HG03135 (cell line): ENCODE results near the gene SPATS2L.

Source experiments
- ATAC-seq: cut with Tn5 transposase; IDR thresholded peaks from one replicate; pipeline ENCODE4 v1.9.1; 2021; ENCODE audit warnings: mild to moderate bottlenecking, moderate library complexity; ENCODE audit not compliant: unreplicated experiment

SPATS2L gene

GRCh38 chr2:200459101-200459500, 152.6 kb downstream of the SPATS2L start:
- no peak for ATAC-seq

DNA sequence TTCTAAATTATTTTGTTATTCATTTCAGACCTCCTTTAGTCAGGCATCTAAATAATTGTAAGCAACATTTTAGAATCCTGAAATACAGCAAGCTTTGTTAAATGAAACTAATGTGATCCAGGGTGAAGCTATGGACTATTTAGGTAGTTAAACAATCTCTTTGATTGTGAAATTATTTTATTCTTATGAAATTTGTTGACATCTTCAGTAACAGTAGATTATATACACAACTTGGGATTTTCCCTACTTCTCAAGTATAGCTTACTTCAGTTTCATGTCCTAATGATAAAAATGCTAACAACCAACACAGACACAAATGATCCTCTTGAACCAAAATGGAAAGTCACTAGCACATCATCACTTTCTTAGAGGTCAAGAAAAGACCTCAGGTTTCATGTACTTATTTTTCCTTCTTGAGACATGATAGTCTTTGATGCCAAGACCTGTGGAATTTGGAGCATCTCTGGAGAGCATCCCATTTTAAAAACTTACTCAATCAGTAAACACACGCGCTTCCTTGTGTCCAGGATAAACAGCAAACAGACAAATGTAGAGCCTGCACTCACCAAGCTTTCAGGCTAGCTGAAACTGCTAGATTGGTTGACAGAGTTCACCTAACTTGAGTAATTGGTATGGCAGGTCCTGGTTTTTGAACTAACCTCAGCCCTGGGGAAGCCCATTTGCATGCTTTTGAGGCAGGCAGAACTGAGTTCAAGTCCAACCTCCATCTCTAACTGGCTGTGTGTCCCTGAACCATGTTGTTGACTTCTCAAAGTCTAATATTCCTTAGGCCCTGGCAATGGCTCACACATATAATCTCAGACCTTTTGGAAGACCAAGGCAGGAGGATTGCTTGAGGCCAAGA, 155.6 kb downstream of the SPATS2L start:
- ATAC-seq, result no peak

GRCh38 chr2:200463452-200463851, 157.0 kb downstream of the SPATS2L start:
- ATAC-seq, result no peak

DNA sequence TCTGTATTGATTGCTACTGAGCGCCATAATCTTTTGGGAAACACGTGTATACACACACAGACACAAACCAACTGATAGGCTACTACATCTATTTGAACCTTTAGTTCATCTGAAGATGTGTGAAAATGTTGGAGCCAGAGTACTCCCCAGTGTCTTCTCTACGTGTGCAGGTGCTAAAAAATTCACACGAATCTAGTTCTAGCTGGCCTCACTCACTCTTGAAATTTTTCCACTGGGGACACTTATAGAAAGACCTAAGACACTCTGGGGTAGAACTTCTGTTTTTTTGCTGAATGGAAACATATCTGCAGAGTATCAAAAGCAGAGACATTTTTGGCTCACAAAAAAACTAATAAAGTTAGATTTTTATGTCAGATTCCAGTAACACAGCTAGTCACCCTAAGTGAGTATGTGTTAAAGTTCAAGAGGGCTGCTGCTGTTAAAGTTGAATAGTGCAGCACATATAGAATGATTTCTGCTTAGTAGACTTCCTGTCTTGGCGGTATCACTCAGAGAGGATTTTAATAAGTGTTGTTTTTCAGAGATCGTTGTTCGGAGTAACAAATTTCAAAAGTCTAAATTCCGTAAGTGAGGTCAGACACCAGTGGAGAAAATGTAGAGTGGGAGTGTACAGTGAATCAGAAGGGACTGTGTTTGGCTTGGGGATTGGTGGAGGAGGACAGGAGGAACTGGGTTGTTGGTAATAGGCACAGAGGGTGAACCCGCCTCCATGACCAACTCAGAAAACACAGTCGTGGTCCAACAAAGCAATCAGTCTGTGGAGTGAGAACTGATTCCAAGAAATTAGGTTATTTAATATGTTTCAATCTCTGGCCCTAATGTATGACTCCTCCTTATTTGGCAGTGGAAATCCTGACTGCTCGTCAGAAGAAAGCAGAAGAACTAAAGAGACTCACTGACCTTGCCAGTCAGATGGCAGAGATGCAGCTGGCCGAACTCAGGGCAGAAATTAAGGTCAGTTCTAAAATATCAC, 160.2 kb downstream of the SPATS2L start:
- no peak for ATAC-seq

DNA sequence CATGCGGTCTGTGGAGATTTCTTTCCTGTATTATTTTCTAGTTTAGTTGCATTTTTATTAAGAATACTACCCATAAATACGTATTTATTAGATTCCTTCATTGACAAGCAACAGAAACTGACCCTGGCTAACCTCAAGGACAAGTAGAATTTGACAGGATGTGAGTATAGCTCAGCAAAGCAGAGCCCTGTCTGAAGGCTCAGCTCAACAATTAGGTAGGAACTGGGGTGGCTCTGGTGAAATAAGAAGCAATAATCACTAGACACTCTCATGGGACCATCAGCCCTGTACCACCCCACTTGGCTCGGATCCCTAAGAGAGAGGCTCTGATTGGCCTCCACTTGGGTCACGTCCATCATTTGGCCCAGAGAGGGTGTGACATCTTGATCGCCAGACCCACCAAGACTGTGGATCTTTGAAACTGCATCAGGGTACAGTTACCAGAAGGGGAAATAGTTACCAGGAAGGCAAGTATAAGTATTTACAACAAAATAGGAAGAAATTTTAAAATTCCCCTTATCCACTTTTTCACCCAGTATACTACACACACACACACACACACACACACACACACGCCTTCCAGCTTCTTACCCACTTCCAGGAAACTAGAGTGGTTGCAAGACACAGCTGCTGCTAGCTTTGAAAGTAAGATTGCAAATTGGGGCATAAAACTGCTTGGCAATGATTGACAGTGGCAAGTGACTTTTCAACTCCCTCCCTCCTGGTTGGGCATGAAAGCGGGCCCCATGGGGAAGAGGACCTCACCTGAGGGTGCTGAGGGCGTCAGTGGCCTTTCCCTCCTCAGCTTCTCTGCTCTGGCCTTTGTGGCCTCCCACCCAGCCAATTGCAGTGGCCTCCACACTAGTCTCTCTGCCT, 161.6 kb downstream of the SPATS2L start:
- no peak for ATAC-seq

DNA sequence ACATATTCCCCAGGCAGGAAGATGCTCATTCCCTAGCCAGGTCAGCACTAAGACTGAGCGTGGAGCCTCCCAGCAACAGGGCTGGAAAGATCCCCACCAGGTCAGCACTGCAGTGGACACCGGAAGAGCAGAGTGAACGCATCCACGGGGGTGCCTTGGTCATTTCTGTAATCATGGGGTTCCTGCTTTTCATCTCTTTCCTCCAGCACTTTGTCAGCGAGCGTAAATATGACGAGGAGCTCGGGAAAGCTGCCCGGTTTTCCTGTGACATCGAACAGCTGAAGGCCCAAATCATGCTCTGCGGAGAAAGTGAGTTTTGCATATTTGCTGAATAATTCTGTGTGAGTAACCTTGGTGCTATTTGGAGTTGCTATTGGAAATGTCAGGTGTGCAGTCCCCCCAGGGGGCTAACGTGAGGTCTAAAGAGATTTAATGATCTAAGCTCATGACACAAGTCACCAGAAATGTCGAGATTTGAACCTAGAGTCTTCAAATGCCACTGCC, 163.3 kb downstream of the SPATS2L start:
- no peak for ATAC-seq

DNA sequence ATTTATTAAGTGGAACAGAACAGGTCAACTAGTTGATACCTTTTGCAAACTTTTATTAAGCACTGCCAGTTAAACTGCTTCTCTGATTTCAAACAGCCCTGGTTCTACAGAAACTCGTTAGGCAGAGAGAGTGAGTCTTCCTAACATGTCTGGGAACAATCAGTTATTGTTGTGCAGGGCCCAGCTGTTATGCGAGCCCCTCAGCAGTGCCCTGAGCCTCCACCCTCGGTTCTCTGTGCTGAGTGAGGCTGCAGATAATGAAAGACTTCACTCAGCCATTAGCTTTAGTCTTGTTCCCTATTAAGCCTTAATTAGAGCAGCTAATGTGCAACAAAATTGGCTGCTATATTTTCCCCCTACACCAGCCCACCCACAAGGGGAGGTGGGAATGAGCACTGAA, 163.7 kb downstream of the SPATS2L start:
- ATAC-seq, result no peak

DNA sequence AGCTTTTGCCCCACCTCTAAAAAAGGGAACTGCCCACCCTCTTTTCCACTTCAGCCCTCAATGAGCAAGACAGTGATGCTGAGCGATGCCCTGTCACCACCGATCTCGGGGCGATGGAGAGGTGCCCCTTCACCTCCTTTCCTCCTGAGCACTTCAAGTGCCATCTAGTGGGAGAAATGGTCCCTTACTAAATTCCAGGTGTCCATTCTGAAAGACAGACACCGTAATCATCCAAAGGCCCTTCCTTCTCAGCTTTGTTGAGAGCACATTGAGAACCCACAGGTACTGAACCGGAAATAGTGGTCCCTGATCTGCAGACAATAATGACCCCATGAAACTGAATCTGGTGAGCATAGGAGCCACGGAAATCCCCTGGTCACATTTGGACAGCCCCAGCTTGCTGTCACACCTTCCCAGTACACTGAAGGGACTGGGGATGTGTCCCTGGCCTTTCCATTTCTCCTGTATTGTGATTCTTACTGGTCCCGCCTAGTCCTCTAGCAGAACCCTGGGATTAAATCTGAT, 164.9 kb downstream of the SPATS2L start:
- ATAC-seq, result peak; percentile 88

DNA sequence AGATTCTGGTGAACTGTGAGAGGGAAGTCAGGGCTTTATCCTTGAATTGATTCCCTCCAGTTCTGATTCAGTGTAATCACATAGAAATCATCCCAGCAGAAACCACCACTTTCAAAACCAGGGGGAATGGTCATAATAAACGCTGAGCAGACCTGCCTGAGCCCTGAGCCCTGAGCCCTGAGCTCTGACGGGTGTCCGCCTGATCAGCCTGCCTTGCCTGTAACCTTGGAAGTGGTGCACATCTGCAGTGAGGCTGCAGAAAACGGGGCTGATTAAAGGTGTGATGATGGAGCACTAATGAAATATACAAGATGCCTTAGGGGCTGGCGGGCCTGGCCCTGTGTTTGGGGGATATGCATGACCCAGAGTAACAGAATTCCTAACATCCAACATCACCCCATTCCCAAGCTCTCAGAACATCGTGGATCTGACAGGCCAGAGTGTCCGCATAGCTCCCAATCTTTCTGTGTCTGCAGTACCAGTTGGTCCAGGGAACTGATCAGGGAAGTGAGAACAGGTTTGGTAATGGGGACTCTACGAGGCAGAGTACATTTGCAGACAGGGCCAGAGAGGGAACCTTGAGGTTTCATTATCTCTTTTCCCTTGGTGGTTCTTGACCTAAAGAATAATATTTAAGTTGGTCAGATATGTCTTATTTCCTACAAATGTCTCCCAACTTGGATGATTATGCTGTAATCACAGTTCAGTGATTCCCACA, 165.6 kb downstream of the SPATS2L start:
- peak; percentile 21 for ATAC-seq

- ATAC-seq, result no peak
Measured at GRCh38 chr2:200472853-200473464, 166.5 kb downstream of the SPATS2L start.

GRCh38 chr2:200475795-200476194, 169.3 kb downstream of the SPATS2L start:
- no peak for ATAC-seq

DNA sequence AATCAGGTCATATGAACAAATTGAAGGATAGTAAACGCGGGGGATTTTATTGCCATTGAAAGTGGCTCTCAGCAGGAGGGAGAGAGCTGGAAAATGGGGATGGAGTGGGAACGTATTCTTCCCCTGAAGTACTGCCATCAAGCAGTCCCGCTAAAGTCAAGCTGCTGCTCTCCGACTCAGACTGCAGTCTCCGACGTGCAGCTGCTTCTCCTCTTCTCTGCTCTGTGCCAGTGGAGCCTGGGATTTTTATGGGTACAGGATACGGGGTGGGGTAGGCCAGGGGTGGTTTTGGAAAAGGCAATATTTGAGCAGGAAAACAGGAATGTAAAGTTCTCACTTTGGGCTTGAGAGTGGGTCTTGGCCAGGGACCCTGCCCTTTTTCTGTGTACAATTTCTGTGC, 170.3 kb downstream of the SPATS2L start:
- no peak for ATAC-seq

- ATAC-seq, result no peak
Measured at GRCh38 chr2:200477667-200478131, 171.2 kb downstream of the SPATS2L start.

DNA sequence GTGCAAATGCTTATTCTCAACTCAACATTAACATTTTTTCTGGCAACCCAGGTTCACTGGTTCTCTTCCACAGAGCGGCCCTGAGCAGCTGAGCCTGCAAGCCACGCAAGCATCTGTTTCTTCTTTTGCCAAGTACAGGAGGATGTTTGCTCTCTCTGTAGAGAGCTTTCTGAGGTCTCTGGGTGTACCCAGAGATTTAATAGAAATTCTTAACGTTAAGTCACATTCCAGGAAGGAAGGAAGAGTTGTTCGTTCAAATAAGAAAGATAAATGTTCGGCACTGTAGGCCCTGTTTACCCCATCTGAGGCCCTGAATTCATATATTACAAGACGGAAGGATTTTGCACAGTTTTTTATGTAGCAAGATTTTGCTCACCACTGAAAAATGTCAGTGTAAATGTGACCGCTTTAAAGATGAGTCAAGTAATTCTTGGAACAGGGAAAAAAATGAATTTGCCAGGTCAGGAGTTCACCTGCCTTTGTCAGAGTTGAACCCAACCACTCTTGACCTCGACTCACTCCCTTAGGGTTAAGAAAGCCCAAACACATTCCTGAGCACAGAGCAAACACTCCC, 173.3 kb downstream of the SPATS2L start:
- ATAC-seq, result no peak

DNA sequence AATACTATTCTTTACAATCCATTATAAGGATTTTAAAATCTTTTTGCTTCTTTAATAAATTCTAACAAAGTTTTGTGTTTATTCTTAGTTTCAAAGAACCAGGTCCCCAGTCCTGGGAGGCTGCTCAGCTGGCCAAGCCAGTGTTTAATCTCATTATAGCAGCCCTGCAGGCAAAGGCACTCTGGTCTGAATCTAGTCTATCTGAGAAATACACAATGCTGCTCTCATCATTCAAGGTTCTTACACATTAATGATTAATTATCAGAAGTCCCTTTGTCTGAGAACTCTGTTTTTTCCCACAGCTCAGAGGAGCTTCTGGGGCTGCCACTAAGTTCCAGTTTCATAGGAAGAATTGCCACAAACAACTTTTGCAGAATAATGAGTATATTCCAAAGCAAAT, 175.7 kb downstream of the SPATS2L start:
- ATAC-seq, result peak; percentile 45

- peak; percentile 49 for ATAC-seq
Measured at GRCh38 chr2:200483729-200484198, 177.3 kb downstream of the SPATS2L start.

DNA sequence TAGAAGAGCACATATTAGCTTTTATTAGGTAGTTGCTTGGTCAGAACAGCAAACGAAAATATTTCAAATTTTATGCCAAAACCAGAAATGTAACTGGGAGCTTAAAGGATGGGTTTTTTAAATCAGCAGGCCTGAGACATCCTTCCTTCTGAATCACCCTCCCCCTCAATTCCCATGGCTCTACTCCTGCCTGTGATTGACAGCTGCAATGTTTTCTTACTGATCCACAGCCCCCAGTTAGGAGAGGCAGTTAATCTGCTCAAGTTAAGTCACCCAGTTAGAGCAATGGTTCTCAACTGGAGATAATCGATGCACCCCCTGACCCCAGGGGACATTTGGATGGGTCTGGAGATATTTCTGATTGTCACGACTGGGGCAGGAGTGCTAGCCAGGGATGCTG, 178.4 kb downstream of the SPATS2L start:
- no peak for ATAC-seq

DNA sequence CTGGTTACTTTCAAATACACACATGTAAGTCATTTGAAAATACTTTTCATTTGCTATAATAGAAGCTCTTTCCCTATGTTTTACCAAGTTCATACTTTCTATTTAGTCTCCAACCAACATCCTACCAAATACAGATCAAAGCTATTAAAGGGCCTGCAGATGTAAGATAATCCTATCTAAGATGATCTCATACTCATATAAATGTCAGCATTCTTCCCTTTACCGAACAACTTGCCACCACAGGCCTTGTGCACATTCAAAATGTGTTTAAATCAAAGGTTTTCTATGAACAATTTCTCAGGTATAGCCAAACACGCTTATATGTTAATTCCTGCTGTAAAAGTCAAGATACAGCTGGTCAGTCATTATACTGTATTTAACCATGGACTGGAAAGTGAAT, 180.0 kb downstream of the SPATS2L start:
- ATAC-seq, result no peak

DNA sequence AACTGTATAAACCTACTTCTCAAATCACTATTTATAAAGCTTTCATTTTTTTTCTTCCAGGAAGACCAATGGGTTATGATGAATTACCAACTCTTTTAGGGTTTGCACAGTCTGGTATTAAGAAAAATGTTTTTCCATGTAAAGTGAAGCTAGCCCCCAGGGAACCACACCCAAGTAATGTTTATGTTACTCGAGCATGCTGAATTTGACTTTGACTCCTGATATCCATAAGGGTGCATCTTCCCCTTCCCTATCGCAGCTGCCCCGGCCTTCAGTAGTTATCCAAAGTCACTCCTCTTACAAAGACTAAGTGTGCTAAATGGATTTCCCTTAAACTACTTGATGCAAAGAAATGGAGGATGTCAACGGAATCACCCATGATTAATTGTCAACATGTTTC, 181.7 kb downstream of the SPATS2L start:
- no peak for ATAC-seq
